Measurements from ENCODE around the gene POLR1A.

DNA sequence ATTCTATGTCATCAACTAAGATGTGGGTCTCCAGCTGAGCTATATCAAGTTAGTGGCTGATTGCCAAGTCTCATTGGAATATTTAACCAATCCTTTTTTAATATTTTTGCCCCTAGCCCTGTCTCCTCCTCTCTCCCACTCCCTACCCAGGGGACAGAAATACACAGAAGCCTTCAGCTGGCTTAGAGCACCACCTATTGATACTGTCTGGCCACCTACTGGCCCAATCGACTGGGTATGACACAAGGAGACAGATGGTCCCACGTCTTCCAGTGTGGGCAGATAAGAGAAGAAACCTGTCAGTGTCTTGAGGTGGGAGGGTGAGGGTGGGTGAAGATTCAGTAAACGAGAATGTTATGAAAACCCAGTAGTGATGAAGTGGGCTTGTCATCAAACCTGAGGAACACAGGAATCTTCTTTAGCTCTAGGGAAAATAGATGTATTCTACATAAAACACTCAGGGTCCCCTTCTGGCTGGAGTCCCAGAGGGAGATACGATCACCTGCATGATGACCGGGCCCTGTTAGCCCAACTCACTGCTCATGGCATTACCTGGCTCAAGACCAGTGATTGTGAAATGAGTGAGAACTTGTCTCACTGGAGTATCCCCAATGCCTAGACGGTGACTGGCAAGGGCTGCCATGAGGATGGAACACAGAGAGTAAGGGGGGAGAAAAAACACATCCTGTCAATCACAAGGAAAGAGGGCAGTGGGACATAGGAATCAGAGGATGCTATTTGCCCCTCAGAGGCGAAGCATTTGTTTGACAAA is 26.7 kb downstream of the POLR1A start:
- TF ChIP-seq EP300 (IDR thresholded peaks at IDR 0.05), result no peak
- TF ChIP-seq POLR2A (IDR thresholded peaks at IDR 0.05), result no peak

Data from upper lobe of left lung (tissue), 4 donors.